Ureter (tissue), 1 donor: ENCODE results near the gene ARHGAP44. TPM values are rescaled to one million over a fixed set of nuclear protein-coding genes. Genes with fewer than 3 reads are reported as not detected.
"Not testable (repeated sequence)": the region's sequence is repeated elsewhere in the genome, so short reads cannot be mapped to it uniquely, and the experiment has no call there.

Source experiments
- DNase-seq: peaks from one replicate; pipeline ENCODE4 v3.0.0-alpha.2; 2020; ENCODE audit warnings: low spot score
- total RNA-seq: library from RNA; stranded (reverse); gene quantifications from one replicate; pipeline ENCODE4 v1.2.4, GENCODE V29; 2023
- donor health status: DM: yes; HTN: yes; CAD: no.

The ARHGAP44 gene
- total RNA-seq, 1 donor from 2014 or later: 8.8 TPM

GRCh38 chr17:12815642-12816141 lies 26.4 kb downstream of the ARHGAP44 start:
- DNase-seq: no peak

GRCh38 chr17:12821376-12821940 lies 32.2 kb downstream of the ARHGAP44 start:
- no peak for DNase-seq

GRCh38 chr17:12826431-12826830 lies 37.1 kb downstream of the ARHGAP44 start:
- no peak for DNase-seq

GRCh38 chr17:12830777-12831247 lies 41.5 kb downstream of the ARHGAP44 start:
- DNase-seq: no peak

DNA sequence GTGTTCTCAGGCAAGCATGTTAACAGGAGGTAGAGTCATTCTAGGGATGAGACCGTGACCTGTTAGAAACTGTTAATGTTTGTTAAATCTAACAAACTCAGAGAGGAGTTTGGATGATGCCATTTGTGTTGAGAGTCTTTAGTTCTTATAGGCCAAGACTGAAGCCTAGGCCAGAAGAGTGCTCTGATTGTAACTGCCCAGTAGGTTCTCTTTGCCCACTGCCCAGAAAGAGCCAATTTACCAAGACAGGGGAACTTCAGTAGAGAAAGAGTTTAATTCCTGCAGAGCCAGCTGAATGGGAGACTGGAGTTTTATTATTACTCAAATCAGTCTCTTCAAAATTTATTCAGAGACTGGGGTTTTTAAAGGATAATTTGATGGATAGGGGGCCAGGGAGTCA lies 42.5 kb downstream of the ARHGAP44 start:
- no peak for DNase-seq

DNA sequence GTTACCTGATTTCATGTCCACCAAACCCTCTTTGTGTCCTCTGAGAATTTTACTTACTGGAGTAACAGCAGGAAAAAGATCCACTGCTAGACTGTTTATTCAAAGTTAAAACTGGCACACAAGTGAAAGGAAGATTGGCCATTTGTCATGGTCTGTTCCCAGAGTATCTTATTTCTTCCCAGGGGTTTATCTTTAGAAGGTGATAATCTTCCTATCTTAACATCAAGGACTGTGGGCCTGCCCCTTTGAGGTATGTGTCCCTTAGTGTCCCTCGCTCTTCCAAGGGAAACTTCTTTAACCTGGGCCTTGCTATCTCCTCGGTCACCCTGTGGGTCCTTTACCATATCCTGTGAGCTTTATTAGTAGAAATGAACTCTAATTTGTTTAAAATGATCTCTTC lies 49.7 kb downstream of the ARHGAP44 start:
- DNase-seq: no peak

GRCh38 chr17:12842936-12843335 lies 53.6 kb downstream of the ARHGAP44 start:
- DNase-seq: no peak

GRCh38 chr17:12850996-12851395 lies 61.7 kb downstream of the ARHGAP44 start:
- DNase-seq: no peak

DNA sequence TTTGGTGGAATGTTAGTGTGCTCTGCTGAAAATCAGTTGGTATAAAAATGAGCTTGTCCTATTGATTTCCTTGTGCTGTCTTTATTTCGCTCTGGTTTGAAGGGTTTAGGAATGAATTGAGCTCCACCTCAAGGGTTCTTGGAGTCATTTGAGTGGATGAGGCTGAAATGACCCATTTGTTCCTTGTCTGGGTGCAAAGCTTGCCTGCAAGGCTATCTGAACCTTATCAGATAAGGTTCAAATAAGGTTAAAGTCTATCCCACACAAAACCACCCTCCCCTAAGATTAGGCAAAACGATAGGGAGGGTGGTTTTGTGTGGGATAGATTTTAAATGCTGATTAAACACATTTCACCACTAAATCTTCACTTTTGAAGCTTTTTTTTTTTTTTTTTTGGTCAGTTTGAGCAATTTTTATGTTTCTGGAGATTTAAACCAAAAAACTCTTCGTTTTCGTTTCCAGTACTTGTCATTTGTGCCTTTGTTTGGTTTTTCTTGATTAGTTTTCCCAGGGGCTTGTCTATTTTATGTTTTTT lies 62.7 kb downstream of the ARHGAP44 start:
- DNase-seq: no peak

DNA sequence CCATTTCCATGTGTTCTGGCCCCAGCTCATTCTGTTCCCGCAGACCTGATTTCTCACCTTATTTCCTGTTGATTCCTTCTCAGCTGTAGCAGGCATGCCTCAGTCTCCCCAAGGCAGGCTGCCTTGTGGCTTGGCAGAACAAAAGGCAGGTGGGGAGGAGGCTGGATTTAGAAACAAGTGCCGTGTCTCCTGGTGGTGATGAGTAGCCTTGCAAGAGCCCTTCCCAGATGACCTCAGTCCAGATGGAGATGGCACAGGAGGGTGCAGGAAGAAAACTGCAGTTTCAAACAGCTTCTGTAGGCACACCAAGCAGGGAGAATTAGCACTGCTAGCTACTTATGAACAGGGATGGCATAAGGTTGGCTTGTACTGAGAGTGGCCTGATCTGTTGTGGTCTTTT lies 64.6 kb downstream of the ARHGAP44 start:
- no peak for DNase-seq

GRCh38 chr17:12856416-12856815 lies 67.1 kb downstream of the ARHGAP44 start:
- no peak for DNase-seq

GRCh38 chr17:12857592-12857991 lies 68.3 kb downstream of the ARHGAP44 start:
- DNase-seq: no peak

DNA sequence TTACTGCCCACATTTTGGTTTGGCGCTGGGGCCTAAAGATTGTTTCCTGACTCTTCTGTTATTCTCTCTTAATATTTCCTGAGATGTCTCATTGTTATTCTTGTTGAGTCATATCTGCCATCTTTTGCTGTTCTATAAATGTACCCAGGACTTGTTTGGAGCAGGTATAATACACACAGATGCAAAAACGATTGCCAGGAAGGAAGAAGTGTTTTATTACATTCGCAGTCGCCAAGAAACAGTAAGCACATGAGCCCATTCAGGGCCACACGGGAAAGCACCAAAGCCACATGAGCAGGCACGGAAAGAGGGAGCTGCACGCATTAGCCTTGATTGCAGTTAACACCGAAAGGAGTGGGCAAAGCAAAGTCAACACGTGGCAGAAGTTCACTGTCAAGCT lies 70.2 kb downstream of the ARHGAP44 start:
- DNase-seq: no peak

- no peak for DNase-seq
Measured at GRCh38 chr17:12865769-12866168, 76.5 kb downstream of the ARHGAP44 start.

GRCh38 chr17:12866244-12866643 lies 76.9 kb downstream of the ARHGAP44 start:
- no peak for DNase-seq

- DNase-seq: no peak
Measured at GRCh38 chr17:12867726-12868125, 78.4 kb downstream of the ARHGAP44 start.

DNA sequence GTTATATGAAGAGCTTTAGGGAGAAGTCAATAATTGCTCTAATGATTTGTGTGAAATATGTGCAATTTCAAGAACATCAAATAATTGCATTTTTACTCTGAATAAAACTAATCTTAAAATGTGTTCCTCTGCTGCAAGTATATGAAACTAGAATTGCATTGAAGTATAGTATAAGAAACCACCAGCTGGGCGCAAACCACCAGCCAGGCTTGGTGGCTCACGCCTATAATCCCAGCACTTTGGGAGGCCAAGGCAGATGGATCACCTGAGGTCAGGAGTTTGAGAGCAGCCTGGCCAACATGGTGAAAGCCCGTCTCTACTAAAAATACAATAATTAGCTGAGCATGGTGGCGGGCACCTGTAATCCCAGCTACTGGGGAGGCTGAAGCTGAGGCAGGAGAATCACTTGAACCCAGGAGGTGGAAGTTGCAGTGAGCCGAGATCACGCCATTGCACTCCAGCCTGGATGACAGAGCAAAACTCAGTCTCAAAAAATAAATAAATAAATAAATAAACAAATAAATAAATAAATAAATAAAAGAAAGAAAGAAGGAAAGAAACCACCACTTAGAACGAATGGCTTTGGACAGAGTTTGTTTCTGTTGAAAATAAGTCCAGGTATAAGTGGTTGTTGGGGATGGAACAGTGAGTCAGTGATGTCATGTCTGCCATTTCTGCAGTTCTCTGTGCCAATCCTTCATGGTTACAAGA lies 84.3 kb downstream of the ARHGAP44 start:
- not testable (repeated sequence) for DNase-seq

- no peak for DNase-seq
Measured at GRCh38 chr17:12877953-12878669, 88.8 kb downstream of the ARHGAP44 start.

DNA sequence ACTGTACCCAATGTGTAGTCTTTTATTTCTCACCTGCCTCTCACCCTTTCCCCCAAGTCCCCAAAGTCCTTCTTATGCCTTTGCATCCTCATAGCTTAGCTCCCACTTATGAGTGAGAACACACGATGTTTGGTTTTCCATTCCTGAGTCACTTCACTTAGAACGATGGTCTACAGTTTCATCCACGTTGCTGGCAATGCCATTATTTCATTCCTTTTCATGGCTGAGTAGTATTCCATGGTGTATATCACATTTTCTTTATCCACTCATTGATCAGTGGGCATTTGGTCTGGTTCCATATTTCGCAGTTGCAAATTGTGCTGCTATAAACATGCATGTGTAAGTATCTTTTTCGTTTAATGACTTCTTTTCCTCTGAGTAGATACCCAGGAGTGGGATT lies 89.8 kb downstream of the ARHGAP44 start:
- not testable (repeated sequence) for DNase-seq

DNA sequence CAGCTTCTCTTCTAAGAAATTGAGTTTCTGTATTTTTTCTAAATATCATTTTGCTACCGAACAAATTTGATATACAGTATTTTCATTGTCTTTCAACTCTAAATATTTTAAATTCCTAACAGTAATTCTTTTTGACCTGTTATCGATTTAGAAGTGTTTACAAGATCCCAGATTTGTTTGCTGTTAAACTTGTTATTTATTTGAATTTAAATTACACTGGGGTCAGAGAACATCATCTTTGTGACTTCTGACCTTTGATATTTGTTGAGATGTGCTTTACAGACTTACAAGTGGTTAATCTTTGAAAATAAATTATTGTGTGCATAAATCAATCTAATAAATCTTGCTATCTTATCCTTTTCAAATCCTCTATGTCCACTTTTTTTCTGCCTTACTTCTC lies 94.2 kb downstream of the ARHGAP44 start:
- no peak for DNase-seq

- no peak for DNase-seq
Measured at GRCh38 chr17:12887088-12887487, 97.8 kb downstream of the ARHGAP44 start.

DNA sequence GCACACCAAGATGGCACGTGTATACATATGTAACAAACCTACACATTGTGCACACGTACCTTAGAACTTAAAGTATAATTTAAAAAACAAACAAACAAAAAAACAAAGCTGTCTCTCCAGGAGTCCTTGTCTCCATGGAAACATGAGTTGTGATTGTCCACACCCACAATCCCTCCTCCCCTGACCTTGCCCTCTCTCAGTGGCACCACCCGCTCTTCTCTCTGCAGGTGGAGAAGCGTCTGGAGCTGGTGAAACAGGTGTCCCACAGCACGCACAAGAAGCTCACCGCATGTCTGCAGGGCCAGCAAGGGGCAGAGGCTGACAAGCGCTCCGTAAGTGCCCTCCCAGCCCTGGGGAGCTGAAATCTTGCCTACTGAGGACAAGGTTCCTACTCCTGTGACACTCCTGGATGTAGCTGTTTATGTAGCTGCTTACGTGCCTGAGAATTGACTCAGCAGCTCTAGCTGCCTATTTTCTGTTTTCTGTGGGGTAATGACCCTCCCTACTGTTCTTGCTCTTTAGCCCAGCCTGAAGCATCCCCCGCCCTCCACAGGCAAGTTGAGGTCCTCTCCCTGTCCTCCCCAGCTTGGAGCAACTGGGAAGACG lies 107.0 kb downstream of the ARHGAP44 start:
- DNase-seq: no peak
